Muscle layer of duodenum (tissue), 2 donors: Measurements from ENCODE around the gene OR4N2.
"Not testable (repeated sequence)": the region's sequence is repeated elsewhere in the genome, so short reads cannot be mapped to it uniquely, and the experiment has no call there.

Source experiments
- H3K27ac ChIP-seq: one replicate; pipeline ENCODE4 v1.7.0; 2013; ENCODE audit warnings: mild to moderate bottlenecking, low read length
- H3K27me3 ChIP-seq: one replicate; pipeline ENCODE4 v1.7.0; 2013; ENCODE audit warnings: low read depth, mild to moderate bottlenecking, control low read depth, low read length
- H3K36me3 ChIP-seq, 2 donors: one replicate each; pipeline ENCODE4 v1.7.0; 2013; ENCODE audit warnings: low read length in 2 of 2, control low read depth in 1 of 2, mild to moderate bottlenecking in 1 of 2; ENCODE audit not compliant: insufficient read depth in 2 of 2, control insufficient read depth in 1 of 2
- H3K4me1 ChIP-seq, 2 donors: one replicate each; pipeline ENCODE4 v1.7.0; 2013; ENCODE audit warnings: low read length in 2 of 2, mild to moderate bottlenecking in 2 of 2, control low read depth in 1 of 2, moderate library complexity in 1 of 2; ENCODE audit not compliant: insufficient read depth in 2 of 2, control insufficient read depth in 1 of 2
- H3K4me3 ChIP-seq, 2 donors: one replicate each; pipeline ENCODE4 v1.7.0; 2013; ENCODE audit warnings: low read length in 2 of 2, low read depth in 1 of 2, mild to moderate bottlenecking in 1 of 2
- H3K9me3 ChIP-seq, 2 donors: one replicate each; pipeline ENCODE4 v1.7.0; 2013; ENCODE audit warnings: low read length in 2 of 2, control low read depth in 1 of 2, mild to moderate bottlenecking in 1 of 2; ENCODE audit not compliant: control insufficient read depth in 1 of 2
- donor health status: healthy.

OR4N2 gene, protein sequence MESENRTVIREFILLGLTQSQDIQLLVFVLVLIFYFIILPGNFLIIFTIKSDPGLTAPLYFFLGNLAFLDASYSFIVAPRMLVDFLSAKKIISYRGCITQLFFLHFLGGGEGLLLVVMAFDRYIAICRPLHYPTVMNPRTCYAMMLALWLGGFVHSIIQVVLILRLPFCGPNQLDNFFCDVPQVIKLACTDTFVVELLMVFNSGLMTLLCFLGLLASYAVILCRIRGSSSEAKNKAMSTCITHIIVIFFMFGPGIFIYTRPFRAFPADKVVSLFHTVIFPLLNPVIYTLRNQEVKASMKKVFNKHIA

DNA sequence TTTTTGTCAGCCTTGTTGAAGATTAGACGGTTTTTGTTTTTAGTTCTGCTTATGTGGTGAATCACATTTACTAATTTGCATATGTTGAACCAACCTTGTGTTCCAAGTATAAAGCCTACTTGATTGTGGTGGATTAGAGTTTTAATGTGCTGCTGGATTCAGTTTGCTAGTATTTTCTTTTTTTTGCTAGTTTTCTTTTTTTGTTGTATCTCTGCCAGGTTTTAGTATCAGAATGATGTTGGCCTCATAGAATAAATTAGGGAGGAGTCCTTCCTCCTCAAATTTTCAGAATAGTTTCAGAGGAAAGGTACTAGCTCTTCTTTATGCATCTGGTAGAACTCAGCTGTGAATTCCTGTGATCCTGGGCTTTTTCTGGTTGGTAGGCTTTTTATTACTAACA is at the start of gene OR4N2:
TSS of gene OR4N2 (plus strand) at position 301 of the 400 bp plus-strand sequence. CDS start 23,679 bp downstream, outside the sequence.
- H3K4me3 ChIP-seq, H3K36me3 ChIP-seq, H3K4me1 ChIP-seq, H3K27me3 ChIP-seq, H3K9me3 ChIP-seq, H3K27ac ChIP-seq: not testable (repeated sequence)

DNA sequence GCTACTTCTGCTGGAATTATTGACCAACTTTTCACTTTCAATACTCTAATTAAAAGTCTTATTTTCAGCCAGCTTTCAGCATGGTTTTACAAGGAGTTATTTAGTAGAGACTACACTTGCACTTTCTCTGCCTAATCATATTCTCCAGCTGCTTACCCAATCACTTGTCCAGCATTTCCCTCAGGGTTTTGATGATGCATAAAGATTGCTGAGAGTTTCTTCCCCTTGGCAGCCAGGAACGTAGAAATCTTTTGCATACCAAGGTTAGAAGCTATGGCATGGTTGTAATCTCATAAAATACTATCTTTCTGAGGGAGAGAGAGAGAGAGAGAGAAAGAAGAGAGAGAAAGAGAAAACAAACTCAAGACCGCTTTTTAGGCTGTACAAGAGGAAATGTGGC is 49.4 kb upstream of the OR4N2 start:
- no peak overlapping the region for H3K27ac ChIP-seq
- H3K27me3 ChIP-seq, result no peaks in the 10 kb centered on the region
- H3K36me3 ChIP-seq, result no peaks in the 10 kb centered on the region
- H3K9me3 ChIP-seq, result no peaks in the 10 kb centered on the region
- H3K4me1 ChIP-seq, result no peaks in the 10 kb centered on the region
- H3K4me3 ChIP-seq, result no peak overlapping the region

DNA sequence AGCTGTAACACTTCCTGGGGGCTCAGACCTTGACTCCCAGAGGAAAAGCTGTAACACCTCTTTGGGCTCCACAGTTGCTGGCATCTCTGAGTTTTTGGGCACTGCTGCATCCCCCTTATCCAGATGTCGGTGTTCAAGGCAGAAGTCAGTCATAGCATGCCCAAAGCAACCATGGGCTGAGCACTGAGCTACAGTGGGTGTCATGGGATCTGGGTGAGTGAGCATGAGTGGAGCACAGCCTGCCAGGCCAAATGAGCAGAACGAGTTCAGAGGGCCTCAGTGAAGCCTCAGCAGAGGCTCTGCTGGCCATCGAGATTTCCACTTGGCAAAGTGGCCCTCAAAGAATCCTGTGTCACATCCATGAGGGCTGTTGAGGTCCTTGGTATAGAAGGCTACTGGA is 32.1 kb upstream of the OR4N2 start:
- H3K4me3 ChIP-seq, H3K4me1 ChIP-seq, H3K9me3 ChIP-seq, H3K27ac ChIP-seq, H3K36me3 ChIP-seq, H3K27me3 ChIP-seq: not testable (repeated sequence)

DNA sequence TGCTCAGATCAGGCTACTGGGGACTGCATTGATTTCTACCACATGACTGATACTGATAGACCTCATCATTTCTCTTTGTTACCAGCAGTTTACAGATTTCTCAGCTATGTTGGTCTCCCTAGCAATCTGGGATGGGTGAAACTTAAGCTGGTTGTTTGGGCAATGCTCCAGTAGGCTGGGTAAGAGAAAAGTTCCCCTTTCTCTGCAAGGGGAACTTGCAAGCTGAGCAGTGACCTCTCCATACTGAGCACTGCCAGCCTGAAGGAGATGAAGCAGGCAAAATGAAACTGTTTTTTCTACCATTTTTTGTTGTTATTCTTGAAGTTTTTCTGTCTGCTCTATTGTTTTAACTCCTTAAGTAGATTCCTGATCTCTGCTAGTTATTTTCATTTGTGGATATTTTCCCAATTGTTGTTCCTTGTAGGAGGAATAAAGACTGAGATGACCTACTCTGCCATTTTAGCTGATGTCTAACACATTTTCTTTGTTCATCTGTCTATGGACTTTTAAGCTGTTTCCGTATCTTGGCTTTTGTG is 31.6 kb upstream of the OR4N2 start:
- Histone ChIP-seq H3K27me3 (no peaks in the 10 kb centered on the region), H3K9me3 (no peaks in the 10 kb centered on the region), H3K27ac (no peak overlapping the region), H3K36me3 (no peaks in the 10 kb centered on the region), H3K4me1 (no peaks in the 10 kb centered on the region), H3K4me3 (no peak overlapping the region)

DNA sequence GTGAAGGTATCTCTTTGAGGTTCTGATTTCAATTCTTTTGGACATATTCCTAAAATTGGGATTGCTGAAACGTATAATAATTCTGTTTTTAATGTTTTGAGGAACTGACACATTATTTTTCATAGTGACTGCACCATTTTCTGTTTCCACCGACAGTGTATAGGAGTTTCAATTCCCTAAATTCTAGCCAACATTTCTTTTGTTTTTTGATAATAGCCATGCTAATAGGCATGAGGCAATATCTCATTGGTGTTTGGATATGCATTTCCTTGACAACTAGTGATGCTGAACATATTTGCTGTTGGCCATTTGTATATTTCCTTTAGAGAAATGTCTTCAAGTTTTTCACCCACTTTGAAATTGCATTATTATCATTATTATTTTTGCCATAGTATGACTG is 31.1 kb upstream of the OR4N2 start:
- H3K4me1 ChIP-seq, H3K27ac ChIP-seq, H3K9me3 ChIP-seq, H3K27me3 ChIP-seq, H3K36me3 ChIP-seq, H3K4me3 ChIP-seq: not testable (repeated sequence)

DNA sequence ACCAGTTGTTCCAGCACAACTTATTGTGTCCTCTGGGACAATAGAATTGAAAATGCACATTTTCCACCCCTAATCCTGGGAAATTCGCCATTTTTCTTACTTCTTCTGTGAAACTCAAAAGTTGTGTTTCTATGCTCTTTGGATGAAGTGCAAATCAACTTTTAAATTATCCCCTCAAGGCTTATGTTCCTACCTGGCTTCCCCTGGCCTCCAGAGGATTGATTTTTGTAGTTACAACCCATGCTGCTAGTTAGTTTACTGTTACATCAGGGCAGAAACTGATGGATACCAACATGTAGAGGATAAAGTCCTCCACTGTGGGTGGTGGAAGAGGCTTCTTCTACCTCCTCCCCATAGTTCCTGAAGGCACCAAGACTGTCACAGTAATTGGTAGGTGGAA is 30.4 kb upstream of the OR4N2 start, which contains the start of gene OR4M1:
TSS of gene OR4M1 (plus strand) at position 301 of the 400 bp plus-strand sequence. CDS start 6,819 bp downstream, outside the sequence.
- H3K27ac ChIP-seq, result not testable (repeated sequence)

DNA sequence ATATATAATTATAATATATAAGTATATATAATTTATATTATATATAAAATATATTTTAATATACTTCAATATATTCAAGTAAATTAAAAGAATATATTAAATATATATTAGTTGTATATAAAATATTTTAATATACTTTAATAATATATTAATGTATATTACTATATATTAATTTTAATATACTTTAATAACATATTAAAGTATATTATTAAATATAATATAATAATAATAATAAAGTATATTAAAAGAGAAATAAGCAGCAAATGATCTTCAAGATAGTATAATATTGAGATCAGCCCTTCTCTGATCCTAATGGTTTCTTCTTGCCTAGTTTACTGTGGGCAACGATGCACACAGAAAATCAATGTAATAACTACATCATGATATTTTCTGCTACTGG is 28.0 kb upstream of the OR4N2 start:
- Histone ChIP-seq H3K9me3 (no peaks in the 10 kb centered on the region), H3K27me3 (no peaks in the 10 kb centered on the region), H3K4me1 (no peaks in the 10 kb centered on the region), H3K36me3 (no peaks in the 10 kb centered on the region), H3K4me3 (no peak overlapping the region), H3K27ac (no peak overlapping the region)

More for the DNA sequence above, 30.4 kb upstream of the OR4N2 start, which contains the start of gene OR4M1:
- not testable (repeated sequence) for H3K9me3 ChIP-seq, H3K4me3 ChIP-seq, H3K27me3 ChIP-seq, H3K36me3 ChIP-seq, H3K4me1 ChIP-seq

DNA sequence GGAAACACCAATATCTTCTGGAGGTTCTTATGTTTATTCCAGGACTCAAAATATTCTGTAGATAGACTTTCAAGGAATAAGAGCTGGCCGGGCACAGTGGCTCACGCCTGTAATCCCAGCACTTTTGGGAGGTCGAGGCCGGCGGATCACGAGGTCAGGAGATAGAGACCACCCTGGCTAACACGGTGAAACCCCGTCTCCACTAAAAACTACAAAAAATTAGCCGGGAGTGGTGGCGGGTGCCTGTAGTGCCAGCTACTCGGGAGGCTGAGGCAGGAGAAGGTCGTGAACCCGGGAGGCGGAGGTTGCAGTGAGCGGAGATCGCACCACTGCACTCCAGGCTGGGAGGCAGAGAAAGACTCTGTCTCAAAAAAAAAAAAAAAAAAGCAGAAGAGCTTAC is 17.7 kb upstream of the OR4N2 start:
- not testable (repeated sequence) for H3K27ac ChIP-seq

DNA sequence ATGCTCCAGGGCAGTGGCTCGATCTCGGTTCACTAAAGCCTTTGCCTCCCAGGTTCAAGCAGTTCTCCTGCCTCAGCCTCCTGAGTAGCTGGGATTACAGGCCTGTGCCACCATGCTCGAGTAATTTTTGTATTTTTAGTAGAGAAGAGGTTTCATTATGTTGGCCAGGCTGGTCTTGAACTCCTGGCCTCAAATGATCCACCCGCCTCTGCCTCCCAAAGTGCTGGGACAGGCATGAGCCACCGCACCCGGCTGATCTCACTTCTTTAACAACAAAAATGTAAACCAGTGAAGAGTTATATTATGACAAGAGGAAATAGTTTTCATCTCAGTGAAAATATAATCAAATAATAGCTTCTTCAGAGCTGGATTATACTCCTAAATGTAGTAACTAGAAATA is 16.3 kb upstream of the OR4N2 start:
- H3K4me3 ChIP-seq, H3K36me3 ChIP-seq, H3K9me3 ChIP-seq, H3K27ac ChIP-seq, H3K27me3 ChIP-seq, H3K4me1 ChIP-seq: not testable (repeated sequence)

More for the DNA sequence above, 17.7 kb upstream of the OR4N2 start:
- H3K27me3 ChIP-seq, H3K4me1 ChIP-seq, H3K4me3 ChIP-seq, H3K36me3 ChIP-seq, H3K9me3 ChIP-seq: not testable (repeated sequence)

DNA sequence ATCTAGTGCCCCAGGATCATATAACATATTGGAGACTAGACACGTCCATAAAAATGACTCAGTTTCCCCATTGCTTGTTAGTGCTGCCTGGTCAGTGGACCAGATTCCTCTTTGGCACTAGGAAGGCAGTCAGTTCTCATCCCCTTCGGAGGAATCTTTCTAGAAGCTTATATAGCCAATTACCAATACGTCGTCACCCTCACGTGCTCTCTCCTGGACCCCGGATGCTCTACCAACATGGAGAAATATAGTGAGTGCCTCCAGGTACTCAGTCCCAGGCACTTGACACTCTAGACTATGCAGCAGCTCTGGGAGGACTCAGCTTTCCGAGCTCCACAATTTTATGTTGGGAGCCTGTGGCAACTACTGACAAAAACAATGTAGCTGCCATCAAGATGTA is 15.4 kb upstream of the OR4N2 start:
- not testable (repeated sequence) for H3K4me1 ChIP-seq, H3K27me3 ChIP-seq, H3K4me3 ChIP-seq, H3K9me3 ChIP-seq, H3K36me3 ChIP-seq, H3K27ac ChIP-seq

DNA sequence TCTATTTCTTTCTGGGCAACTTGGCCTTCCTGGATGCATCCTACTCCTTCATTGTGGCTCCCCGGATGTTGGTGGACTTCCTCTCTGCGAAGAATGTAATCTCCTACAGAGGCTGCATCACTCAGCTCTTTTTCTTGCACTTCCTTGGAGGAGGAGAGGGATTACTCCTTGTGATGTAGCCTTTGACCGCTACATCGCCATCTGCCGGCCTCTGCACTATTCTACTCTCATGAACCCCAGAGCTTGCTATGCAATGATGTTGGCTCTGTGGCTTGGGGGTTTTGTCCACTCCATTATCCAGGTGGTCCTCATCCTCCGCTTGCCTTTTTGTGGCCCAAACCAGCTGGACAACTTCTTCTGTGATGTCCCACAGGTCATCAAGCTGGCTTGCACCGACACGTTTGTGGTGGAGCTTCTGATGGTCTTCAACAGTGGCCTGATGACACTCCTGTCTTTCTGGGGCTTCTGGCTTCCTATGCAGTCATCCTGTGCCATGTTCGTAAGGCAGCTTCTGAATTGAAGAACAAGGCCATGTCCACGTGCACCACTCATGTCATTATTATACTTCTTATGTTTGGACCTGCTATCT is 7.0 kb upstream of the OR4N2 start:
- not testable (repeated sequence) for H3K9me3 ChIP-seq, H3K4me1 ChIP-seq, H3K4me3 ChIP-seq, H3K27ac ChIP-seq, H3K27me3 ChIP-seq, H3K36me3 ChIP-seq

DNA sequence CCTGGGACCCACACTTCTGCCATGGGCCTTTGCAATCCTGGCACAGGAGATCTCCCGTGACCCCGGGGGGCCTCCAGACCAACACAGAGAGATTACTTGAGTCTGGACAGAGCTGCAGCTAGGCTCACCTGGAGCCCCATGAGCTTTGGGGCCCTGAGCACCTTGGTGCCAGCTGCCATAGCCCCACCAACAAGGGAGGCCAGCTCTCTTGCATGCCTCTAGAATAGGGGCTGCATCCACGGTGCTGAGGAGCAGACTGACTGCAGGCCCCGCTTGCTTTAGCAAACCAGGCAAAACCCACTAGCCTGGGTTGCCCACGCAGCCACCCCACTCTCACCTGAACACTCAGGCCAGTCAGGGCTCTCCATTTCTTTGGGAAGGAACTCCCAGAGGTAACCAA is 3.7 kb upstream of the OR4N2 start:
- Histone ChIP-seq H3K9me3 (peaks cover 0 to 3% of the 10 kb centered on the region in 2 donors), H3K4me3 (no peak overlapping the region), H3K4me1 (no peaks in the 10 kb centered on the region), H3K36me3 (no peaks in the 10 kb centered on the region), H3K27me3 (no peaks in the 10 kb centered on the region), H3K27ac (no peak overlapping the region)
